GM21528 (cell line): ENCODE results near the gene DNAJC18.
"Not testable (repeated sequence)": the region's sequence is repeated elsewhere in the genome, so short reads cannot be mapped to it uniquely, and the experiment has no call there.

Experiments used
- ATAC-seq: cut with Tn5 transposase; IDR thresholded peaks from one replicate; pipeline ENCODE4 v1.9.1; 2021; ENCODE audit warnings: mild to moderate bottlenecking, moderate library complexity; ENCODE audit not compliant: unreplicated experiment, low FRiP score

Gene DNAJC18

DNA sequence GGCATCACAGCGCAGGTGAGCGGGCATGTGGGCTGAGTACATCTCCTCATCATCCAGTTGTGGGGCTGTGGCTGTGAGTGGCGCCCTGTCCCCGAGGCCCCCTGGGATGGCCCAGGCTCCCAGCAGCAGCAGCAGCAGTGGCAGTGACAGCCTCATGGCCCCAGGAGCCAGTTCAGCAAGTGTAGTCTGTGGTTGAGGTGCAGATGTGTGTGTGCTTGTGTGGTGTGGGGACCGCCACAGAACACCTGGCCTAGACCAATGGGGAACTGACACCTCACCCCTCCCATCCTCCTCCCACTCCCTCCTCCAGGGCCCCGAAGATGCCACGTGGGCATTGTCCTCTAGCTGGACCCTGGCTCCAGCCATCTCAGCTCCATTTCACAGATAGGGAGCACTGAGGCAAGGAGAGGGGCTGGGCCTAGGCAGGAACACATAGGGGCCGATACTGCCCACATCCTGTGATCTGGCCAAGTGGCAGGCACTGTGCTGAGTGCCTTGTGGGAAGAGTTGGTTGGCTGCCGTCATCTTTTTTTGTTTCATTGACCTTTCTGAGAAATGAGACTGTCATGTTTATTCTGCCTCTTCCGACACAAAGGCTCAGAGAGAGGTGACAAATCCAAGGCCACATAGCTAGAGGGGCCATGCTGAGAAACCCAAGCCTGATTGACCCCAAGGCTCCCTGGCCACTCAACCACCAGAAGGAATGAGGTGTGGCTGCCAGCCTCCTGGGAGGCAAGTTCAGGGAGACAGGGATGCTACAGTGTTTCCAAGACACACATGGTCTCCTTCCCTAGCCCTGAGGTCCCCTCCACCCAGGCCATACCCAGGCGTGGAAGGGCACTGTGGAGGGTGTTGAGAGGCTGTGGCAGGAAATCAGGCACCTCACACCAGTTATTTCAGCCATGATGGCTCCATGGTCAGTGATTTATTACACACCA lies 49.4 kb downstream of the DNAJC18 start, which contains the start of gene MZB1:
TSS of gene MZB1 (minus strand) at position 213 of the 938 bp plus-strand sequence. CDS start at position 156, 57 bp downstream.
- peak; percentile 38 for ATAC-seq

DNA sequence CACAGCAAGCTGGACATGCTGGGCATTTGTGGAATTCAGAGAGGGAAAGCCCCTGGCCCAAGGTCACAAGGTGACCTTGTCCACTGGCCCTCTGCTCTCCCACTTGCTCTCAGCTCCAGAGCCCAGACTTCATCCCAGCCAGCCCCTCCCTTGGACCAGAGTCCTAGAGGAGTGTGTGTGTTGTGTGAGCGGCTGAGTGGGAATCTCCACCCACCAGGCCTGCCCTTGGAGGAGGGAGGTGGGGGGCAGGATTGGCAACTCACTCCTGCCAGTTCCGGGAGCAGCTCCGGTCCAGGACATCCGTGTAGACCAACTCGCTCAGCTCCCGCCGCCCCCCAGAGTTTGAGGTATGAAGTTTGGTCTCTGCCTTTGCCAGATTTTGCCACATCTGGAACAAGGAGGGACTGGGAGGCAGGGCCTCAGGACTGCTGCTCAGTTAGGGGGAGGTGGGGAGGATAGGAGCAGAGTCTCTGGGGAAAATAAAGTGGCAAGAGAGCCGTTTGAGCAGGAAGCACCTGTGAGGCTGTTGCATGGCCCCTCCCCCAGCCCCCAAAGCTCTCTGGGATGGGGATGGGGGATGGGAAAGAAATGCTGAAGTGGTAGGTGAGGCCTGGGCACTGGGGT lies 51.0 kb downstream of the DNAJC18 start:
- no peak for ATAC-seq

DNA sequence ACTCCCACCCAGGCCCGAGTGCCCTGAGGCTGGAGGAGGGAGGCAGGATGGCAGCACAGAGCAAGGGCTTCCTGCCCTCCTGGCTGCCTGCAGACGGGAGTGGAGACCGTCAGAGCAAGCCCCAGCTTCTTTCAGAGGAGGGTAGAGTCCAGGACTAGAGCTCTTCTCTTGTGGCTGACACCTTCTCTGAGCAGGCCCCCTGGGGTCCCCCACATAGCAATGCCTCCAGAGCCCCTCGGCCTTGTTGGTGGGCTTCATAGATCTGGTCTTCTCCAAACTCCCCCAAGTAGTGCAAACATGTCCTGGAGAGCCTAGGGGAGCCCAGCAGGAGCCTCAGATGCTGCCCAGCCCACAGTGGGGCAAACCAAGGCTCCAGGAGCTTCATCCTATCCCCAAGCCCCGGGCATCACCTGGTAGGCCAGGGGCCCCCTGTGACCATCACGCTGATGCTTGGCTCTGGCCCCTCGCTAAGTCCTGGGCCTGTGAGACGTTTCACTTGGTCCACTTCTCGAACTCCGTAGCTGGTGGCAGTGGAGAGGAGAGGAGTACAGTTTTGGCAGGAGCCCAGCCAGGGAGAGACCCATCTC lies 51.6 kb downstream of the DNAJC18 start:
- ATAC-seq, result no peak

DNA sequence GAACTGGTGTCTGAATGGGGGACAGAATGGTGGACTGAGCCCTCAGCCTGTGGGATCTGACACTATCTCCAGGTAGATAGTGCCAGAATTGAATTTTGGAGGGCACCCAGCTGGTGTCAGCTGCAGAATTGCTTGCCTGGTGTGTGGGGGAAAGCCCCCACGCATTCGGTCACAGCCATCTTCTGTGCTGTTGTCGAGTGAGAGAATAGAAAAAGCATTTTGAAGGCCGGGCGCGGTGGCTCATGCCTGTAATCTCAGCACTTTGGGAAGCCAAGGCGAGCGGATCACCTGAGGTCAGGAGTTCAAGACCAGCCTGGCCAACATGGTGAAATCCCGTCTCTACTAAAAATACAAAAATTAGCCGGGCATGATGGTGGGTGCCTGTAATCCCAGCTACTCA lies 52.4 kb downstream of the DNAJC18 start:
- ATAC-seq, result not testable (repeated sequence)

DNA sequence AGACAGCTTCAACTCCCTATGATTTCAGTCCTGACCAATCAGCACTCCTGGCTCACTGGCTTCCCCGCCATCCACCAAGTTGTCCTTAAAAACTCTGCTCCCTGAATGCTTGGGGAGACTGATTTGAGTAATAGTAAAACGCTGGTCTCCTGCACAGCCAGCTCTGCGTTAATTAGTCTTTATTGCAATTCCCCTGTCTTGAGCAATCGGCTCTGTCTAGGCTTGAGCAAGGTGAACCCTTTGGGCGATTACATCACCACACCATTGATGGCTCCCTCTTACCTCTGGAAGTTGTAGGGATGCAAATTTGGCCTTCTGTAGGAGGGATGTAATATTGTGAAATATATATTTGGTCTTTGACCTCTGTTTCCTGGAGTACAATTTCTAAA lies 53.3 kb downstream of the DNAJC18 start:
- ATAC-seq, result no peak

DNA sequence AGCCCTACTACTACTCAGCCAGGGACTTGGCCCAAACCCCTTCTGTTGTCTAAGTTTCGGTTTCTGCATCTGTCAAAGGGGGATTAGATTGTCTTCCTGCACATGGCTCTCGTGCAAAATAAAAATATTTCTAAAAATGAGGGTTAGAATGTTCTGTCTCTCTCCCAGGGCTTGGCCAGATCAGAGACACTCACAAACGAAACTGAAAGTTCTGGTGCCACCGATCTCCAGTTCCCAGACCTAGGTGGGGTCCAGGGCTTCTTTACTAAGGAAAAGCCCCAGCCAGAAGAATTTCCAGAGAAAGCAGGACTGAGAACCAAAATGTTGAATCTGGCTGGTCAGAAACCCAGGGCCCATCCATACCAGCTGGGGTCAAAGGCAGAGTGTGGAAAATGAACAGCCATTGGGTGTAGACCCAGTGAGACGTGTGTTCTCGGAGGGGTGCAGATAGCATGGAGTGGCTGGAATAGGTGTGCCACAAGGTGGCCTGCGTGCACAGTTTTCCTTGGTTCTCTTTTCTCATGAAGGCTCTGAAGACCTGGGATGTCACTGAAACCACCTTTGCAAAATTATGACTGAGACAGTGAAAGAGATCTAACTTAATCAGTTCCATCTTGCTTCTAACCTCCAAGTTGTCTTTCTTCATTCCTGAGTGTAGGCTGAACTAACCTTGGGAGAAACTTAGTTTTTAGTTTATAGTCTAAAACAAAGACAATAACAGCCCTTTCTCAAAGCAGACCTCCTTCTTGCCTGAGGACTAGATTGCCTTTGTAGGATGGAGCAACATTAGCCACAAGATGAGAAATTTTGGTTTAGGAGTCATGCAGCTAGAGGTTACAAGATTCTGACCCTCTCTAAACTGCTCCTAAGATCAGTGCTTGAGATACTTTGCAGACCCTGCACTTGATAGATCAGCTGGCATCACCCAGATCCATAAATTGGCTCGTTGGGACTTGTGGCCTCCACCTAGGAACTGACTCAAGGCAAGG lies 54.0 kb downstream of the DNAJC18 start:
- ATAC-seq, result no peak

DNA sequence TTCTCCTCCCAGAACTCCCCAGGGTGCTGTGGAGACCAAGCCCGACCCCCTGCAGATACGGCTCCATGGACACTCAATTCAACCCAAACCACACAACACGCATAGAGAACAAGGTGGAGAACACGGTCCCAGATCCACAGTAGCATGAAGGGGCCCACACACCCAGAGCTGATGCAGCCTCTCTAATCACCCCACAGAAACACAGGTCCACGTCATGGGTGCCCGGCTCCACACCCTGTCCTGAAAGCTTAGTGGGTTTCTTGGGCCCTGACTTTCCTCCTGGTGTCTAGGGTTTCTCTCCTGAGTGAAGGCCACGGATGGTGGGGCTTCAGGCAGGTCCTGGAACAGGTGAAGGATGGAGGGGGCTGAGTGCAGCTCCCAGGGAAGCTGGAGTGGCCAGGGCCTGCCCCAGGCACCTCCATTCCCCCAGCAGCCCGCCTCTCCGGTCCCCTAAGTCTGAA lies 54.7 kb downstream of the DNAJC18 start:
- no peak for ATAC-seq

DNA sequence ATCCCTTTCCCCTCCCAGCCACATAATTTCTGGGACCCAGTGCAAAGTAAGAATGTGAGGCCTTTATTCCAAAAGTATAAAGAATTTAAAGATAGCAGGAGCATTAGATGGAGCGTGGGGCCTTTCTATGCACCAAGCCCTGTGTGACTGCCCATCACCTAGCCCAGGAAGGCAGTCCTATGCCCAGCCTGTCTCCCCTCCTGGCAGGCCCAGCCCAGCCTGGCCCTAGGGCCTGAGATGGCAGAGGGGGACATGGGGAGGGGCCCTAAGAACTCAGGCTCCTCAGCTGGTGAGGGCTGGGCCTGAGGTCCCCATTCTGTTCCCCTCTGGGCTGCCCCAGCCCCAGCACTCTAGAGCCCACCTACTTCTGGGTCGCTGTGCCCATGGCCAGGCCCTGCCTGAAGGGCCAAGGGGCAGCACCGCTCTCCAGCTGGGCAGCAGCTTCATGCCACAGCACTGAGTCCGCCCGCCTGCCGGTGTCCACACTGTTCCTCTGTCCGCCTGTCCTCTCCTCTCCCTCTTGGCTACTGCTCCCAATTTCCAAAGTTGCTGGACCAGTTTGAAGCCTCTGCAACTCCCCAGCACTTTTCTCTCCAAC lies 55.2 kb downstream of the DNAJC18 start:
- ATAC-seq, result no peak

DNA sequence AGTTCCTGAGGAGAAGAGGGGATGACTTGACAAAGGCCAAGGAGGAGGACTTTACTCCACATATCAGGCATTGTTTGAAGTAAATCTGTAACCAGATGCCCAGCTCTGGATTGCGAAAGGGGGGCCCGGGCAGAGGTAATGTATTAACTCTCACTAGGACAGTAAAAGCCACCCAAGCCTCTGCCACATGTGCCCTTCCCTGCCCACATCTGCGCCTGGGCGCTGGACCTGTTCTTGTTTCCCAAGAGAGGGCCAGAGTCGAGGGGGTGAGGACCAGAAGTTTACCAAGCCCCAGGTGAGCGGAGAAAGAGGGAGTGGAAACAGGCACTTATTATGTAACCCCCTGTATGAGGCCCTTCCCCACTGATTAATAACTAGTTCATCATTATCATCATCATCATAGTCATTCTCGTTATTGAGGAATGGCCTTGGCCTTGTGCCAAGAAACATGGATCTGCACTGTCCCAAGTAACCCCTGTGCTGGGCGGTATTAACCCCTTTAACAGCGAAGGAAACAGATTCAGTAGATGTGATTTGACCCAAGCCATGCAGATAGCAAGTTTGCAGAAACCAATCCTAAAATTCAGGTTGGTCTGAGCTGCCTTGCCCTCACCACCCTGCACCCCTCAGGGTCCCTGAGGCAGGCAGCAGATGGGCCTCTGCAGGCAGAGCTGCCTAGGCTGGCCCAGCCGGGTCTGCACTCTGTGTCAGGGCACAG lies 55.9 kb downstream of the DNAJC18 start, which contains the start of gene SLC23A1:
TSS of gene SLC23A1 (minus strand) at position 23 of the 718 bp plus-strand sequence. CDS start 44 bp downstream, outside the sequence.
- no peak for ATAC-seq

DNA sequence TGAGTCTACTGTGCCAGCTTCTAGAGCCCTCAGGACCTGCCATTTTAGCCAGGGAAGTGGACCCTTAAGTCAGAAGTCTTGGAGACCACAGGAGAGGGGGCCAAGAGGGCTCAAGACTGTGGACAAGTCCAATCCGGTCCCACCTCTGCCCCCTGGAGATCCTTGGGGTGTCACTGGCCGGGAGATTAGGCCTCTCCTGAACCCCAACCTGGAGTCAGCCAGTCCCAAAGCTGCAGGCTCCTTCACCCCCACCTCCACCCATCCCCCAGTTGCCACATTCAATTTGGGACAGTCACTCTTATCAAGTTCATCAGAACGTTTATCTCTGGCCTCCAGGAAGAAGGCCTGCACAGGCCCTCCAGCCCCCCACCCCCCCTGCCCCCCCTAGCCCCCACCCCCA lies 56.5 kb downstream of the DNAJC18 start:
- no peak for ATAC-seq

DNA sequence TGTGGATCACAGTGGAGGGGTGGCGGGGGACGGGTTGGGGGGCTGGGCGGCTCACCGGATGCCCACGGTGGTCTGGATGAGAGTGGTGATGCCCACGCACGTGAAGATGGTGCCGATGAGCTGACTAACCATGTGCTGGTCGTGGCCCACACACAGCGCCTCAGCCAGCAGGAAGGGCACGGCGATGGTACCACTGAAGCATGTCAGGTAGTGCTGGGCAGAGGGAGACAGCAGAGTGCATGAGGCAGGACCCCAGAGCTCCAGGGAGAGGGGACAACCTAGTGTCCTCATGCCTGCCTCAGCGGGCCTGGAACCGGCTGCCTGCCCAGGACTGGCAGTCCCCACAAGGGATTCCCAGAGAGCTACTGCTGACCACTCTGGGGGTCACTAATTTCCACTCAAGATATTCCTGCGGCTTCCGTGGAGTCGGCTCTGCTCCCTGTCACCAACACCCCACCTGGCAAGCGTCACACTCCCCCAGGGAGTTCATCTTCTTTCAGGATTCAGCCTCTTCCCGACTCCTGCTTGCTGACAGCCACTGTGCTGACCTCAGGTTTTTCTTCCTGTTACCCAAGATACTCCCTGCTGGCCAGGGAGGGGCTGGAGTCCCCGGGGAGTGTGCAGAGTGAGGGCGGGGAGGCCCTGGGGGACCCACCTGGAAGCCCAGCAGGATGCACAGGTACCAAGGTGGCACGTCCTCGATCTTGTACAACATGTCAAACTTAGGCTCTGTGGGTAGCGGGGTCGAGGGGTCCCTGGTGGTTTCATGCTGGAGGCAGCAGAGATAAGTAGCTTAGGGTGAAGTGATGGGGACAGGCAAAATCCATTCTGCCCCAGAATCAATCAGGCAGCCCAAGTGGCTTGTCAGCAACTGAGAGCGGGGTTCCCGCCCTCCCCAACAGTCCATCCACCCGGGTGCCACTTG lies 57.2 kb downstream of the DNAJC18 start:
- ATAC-seq, result no peak

DNA sequence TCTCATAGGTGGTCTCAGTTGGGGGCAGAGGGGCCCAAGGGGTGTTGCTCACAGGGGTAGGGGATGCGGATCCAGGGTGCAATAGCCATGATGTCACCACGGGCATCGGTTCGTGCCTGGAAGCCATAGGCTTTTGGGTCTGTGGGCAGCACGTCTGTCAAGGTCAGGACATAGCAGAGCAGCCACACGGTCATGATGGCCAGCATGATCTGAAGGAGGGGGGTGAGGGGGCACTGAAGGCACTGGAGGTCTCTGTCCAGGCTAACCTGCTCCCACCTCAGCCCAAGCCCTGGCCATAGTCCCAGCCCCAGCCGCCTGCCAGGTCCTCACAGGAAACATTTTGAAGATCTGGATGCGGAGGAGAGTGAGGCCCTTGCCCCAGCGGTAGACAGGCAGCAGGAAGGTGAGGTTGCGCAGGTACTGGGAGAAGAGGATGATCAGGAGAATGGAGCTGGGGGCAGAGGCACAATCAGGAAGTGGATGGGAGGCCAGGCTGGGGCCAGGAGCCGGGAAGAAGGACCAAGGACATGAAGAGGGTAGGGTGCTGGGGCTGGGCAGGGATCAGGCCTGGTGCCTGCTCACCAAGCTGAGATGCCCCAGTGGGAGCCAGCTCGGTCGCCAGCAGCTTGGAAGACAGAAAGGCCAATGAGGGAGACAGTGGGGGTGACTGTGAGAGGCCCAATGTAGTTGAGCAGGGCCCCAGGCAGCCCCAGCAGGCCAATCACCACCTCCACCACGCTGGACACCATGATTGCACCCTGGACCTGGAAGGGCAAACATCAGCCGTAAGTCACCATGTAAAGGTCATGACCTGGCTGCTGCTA lies 59.5 kb downstream of the DNAJC18 start:
- ATAC-seq, result no peak

DNA sequence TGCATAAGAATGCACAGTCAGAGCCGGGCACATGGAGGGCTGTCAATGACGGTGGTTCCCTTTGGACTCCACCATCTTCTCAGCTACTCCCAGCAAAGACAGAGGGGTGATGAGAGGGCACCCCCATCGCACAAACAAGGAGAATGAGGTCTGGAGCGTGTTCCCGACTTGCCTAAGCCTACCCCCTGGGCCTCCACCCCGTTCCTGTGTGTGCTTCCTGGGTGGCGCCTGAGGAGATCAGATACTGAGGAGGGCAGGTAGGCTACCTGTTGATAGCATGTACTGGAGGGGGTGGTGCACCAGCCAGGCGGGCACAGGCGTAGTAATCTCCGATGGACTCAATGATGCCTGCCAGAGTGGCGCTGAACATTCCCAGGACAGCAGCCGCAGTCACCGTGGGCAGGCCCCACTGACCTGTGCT lies 60.4 kb downstream of the DNAJC18 start:
- no peak for ATAC-seq

DNA sequence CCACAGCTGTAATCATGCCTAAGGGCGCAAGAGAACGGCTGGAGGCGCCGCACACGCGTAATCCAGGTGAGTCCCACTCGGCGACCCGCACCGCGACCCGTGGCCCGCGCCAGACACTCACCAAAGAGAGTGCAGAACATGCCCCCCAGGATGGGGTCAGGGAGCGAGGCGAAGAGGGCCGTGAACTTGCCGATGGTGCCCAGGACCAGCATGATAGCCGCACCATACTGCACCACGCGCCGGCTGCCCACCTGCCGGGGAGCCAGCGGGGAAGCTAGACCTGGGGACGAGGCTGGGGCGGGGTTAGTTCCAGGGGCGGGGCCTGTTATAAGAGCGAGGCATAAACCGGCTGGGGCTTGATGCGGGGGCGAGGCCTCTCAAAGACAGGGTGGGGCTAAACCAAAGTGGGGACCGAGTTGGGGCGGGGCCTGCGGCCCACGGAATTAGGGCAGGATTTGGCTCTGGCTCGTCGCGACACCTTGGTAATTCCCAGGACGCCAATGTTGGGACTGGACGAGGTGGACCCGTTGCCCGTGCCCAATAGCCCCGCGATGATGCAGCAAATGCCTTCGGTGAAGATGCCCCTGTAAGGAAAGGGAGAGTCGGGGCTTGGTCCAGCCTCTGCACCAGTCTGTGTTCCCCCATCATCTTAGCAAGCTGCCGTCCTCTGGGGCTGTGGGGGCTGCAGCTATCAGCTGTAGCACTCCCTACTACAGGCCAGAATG lies 61.1 kb downstream of the DNAJC18 start:
- no peak for ATAC-seq

DNA sequence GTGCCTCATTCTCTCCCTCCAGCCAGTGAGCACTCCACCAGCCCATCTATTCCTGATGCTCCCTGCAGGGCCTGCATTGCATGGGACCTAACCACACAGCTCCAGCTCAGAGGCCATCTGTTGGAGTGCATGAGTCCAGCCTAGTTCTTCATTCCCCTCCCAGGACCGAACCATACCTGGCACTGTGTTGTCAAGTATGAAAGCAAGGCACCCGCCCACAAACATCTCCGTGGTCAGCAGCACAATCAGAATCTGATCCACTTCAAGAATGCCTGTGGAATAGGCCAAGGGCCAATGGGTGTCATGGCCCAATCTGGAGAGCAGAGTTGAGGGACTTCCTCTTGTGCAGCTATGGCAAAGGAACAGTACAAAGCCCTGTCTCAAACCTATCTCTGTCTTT lies 62.1 kb downstream of the DNAJC18 start:
- no peak for ATAC-seq

DNA sequence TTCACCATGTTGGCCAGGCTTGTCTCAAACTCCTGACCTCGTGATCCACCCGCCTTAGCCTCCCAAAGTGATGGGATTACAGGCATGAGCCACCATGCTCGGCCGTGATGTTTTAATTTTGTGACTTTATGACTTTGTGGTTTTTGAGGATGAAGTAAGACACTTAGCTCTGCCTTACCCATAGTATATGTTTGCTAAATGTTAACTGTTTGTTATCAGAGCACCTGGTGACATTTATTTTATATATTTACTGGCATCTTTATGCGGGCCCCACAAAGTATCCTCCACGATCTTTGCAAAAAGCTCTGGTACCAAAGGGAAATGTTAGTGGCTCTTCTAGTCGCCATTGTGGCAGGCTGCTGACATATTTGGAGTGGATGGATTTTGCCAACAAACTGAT lies 63.0 kb downstream of the DNAJC18 start:
- no peak for ATAC-seq
